ENCODE measurements around the gene WSB1.

WSB1 gene

GRCh38 chr17:27352448-27353032, 58.6 kb downstream of the WSB1 start:
- peaks cover 3% of the 10 kb centered on the region for H3K27me3 ChIP-seq (ENCODE audit: insufficient read depth, low read length)

DNA sequence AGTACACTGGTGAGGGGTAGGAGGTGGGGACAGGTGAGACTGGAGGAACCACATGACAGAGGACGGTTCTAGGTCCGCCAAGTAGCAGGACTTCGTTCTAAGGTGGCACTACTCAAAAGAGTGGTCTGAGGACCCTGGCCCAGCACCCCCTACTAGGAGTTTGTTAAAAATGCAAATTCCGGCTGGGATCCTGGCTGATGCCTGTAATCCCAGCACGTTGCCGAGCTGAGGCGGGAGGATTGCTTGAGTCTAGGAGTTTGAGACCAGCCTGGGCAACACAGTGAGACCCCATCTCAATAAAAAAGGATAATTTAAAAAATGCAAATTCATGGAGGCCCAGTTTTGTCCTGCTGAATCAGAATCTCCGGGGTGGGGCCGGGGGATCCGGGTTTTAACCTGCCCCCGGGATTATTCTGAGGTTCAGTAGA, 59.1 kb downstream of the WSB1 start:
- Histone ChIP-seq H3K4me3 (ENCODE audit: low read length) (peak overlapping the region; percentile 77), H3K4me1 (ENCODE audit: insufficient read depth, low read length) (peaks cover 9% of the 10 kb centered on the region), H2AFZ (ENCODE audit: low read depth, low read length) (peak overlapping the region; percentile 59), H3K36me3 (ENCODE audit: insufficient read depth, low read length) (peaks cover 6% of the 10 kb centered on the region), H3K9me3 (ENCODE audit: low read length) (peaks cover 3% of the 10 kb centered on the region), H3K27me3 (ENCODE audit: insufficient read depth, low read length) (peaks cover 3% of the 10 kb centered on the region)

More at GRCh38 chr17:27352448-27353032, 58.6 kb downstream of the WSB1 start:
- H3K4me3 ChIP-seq (ENCODE audit: low read length) = peak overlapping the region; percentile 77
- peaks cover 6% of the 10 kb centered on the region for H3K36me3 ChIP-seq (ENCODE audit: insufficient read depth, low read length)
- peaks cover 9% of the 10 kb centered on the region for H3K4me1 ChIP-seq (ENCODE audit: insufficient read depth, low read length)
- no peak overlapping the region for H2AFZ ChIP-seq (ENCODE audit: low read depth, low read length)
- H3K9me3 ChIP-seq (ENCODE audit: low read length) = peaks cover 3% of the 10 kb centered on the region

DNA sequence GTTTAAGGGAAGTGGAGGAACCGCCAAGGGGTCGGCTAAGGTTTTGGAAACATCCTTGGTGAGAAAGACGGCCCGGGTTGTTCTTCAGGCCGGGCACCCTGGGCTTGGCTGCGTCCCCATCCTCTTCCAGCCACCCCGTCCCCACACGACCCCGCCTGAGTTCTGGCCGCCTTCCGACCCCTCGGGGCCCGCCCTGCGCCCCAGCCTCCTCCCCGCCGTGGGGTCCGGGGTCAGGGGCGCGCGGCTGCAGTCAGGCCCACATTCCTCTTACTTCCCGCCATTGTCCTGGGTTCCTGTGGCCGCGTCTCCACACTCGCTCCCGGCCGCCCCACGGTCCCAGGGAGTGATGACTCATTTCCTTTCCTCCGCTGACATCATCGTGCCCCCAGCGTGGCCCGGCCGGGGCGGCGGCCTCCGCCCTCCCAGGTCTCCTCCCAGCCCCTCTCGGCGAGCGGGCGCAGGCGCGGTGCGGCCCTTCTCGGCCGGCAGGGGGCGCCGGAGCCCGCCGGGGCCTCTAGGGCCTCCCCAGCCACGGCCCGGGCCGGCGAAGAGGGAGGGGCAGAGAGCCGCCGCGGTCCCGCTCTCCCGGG, 59.6 kb downstream of the WSB1 start:
- H3K4me1 ChIP-seq (ENCODE audit: insufficient read depth, low read length) = peaks cover 9% of the 10 kb centered on the region
- H3K9me3 ChIP-seq (ENCODE audit: low read length) = peaks cover 3% of the 10 kb centered on the region
- H3K36me3 ChIP-seq (ENCODE audit: insufficient read depth, low read length) = peaks cover 6% of the 10 kb centered on the region
- H2AFZ ChIP-seq (ENCODE audit: low read depth, low read length) = peak overlapping the region; percentile 59
- peaks cover 3% of the 10 kb centered on the region for H3K27me3 ChIP-seq (ENCODE audit: insufficient read depth, low read length)
- H3K4me3 ChIP-seq (ENCODE audit: low read length) = peak overlapping the region; percentile 77

DNA sequence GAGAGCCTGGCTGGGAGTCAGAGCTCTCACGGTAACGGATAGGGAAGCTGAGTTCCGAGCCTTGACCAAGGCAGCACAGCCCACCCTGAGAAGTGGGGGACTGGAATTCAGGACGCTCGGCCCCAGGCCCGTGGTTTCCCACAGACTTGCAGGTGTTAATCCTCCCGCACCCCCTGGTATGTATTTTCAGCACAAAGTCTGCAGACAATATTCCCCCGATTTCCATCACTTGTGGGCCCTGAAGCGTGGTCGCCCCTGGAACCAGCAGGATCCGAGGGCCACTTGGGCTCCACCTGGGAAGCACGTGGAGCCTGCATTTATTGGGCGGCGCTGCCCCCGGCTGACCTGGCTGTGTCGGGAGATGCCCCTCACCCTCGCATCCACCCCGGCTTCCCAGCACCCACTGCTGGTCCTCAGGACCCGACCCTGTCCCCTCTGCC, 60.2 kb downstream of the WSB1 start:
- peak overlapping the region; percentile 77 for H3K4me3 ChIP-seq (ENCODE audit: low read length)
- H3K4me1 ChIP-seq (ENCODE audit: insufficient read depth, low read length) = peaks cover 9% of the 10 kb centered on the region
- peak overlapping the region; percentile 59 for H2AFZ ChIP-seq (ENCODE audit: low read depth, low read length)
- H3K36me3 ChIP-seq (ENCODE audit: insufficient read depth, low read length) = peaks cover 6% of the 10 kb centered on the region
- H3K9me3 ChIP-seq (ENCODE audit: low read length) = peaks cover 3% of the 10 kb centered on the region
- H3K27me3 ChIP-seq (ENCODE audit: insufficient read depth, low read length) = peaks cover 3% of the 10 kb centered on the region

DNA sequence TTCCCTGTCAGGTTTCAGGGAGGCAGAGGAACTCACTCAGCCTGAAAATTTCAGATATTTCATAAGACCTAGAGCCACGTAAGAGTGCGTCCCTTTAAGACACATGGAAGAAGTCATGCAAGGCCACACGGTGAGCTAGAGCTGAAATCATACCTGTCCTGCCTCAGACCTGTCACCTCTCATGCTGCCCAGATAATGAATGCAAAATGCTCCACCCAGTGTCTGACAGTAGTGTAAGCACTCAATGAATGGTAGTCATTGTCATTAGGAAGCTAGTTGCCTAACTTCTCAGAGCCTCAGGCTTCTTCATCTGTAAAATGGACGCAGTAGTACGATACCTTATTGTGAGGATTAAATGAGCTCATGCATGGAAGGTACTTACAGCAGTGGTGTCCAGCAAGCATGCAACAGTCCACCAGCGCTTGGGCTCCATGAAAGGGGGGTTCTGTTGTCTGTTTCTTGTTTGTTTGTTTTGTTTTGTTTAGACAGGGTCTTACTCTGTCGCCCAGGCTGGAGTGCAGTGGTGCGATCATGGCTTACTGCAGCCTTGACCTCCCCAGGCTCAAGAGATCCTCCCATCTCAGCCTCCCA, 60.7 kb downstream of the WSB1 start:
- peaks cover 6% of the 10 kb centered on the region for H3K36me3 ChIP-seq (ENCODE audit: insufficient read depth, low read length)
- peaks cover 3% of the 10 kb centered on the region for H3K27me3 ChIP-seq (ENCODE audit: insufficient read depth, low read length)
- peaks cover 9% of the 10 kb centered on the region for H3K4me1 ChIP-seq (ENCODE audit: insufficient read depth, low read length)
- H2AFZ ChIP-seq (ENCODE audit: low read depth, low read length) = no peak overlapping the region
- H3K4me3 ChIP-seq (ENCODE audit: low read length) = peak overlapping the region; percentile 77
- H3K9me3 ChIP-seq (ENCODE audit: low read length) = peaks cover 3% of the 10 kb centered on the region

GRCh38 chr17:27355419-27355818, 61.5 kb downstream of the WSB1 start:
- Histone ChIP-seq H3K4me3 (ENCODE audit: low read length) (no peak overlapping the region), H3K36me3 (ENCODE audit: insufficient read depth, low read length) (peaks cover 6% of the 10 kb centered on the region), H3K9me3 (ENCODE audit: low read length) (peaks cover 3% of the 10 kb centered on the region), H3K4me1 (ENCODE audit: insufficient read depth, low read length) (peaks cover 9% of the 10 kb centered on the region), H3K27me3 (ENCODE audit: insufficient read depth, low read length) (peaks cover 3% of the 10 kb centered on the region), H2AFZ (ENCODE audit: low read depth, low read length) (no peak overlapping the region)

- Histone ChIP-seq H3K9me3 (ENCODE audit: low read length) (peaks cover 3% of the 10 kb centered on the region), H3K4me1 (ENCODE audit: insufficient read depth, low read length) (peaks cover 9% of the 10 kb centered on the region), H3K36me3 (ENCODE audit: insufficient read depth, low read length) (peaks cover 4% of the 10 kb centered on the region), H3K27me3 (ENCODE audit: insufficient read depth, low read length) (peaks cover 3% of the 10 kb centered on the region), H3K4me3 (ENCODE audit: low read length) (no peak overlapping the region), H2AFZ (ENCODE audit: low read depth, low read length) (no peak overlapping the region)
Observed at GRCh38 chr17:27356091-27356705, 62.3 kb downstream of the WSB1 start.

DNA sequence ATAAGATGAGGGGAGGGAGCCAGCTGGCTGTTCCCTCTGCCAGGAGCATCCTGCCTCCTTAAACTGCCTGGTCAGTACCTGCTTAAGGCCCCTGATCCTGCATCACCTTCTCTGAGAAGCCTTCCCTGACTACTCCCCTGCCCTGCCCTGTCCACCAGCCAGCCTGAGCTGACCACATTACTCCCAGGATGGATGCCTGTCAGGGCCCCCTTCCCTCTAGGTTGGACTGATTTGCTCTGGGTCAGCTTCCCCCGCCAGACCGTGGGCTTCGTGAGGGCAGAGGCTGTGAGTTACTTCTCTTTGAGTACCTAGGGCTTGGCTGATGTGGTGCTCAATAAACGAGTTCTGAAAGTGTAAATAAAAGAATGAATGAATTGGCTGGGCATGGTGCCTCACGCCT, 63.3 kb downstream of the WSB1 start:
- Histone ChIP-seq H3K4me1 (ENCODE audit: insufficient read depth, low read length) (peaks cover 9% of the 10 kb centered on the region), H3K4me3 (ENCODE audit: low read length) (no peak overlapping the region), H3K27me3 (ENCODE audit: insufficient read depth, low read length) (peaks cover 3% of the 10 kb centered on the region), H3K36me3 (ENCODE audit: insufficient read depth, low read length) (no peaks in the 10 kb centered on the region), H3K9me3 (ENCODE audit: low read length) (no peaks in the 10 kb centered on the region), H2AFZ (ENCODE audit: low read depth, low read length) (no peak overlapping the region)

DNA sequence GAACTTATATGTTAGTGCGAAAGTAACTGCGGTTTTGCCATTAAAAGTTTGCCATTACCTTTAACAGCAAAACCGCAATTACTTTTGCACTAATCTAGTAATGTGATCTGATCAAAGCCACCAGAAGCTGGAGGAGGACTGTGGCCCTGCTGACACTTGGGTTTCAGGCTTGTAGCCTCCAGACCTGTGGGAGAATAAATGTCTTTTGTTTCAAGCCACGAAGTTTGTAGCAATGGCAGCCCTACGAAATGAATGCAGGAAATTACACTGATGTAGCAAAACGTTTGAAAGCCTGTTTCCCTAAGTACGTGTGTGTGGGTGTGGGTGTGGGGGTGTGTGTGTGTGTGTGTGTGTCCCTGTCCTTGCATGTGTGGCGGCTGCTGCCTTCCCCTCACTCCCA, 66.6 kb downstream of the WSB1 start:
- H2AFZ ChIP-seq (ENCODE audit: low read depth, low read length) = no peak overlapping the region
- H3K27me3 ChIP-seq (ENCODE audit: insufficient read depth, low read length) = peaks cover 3% of the 10 kb centered on the region
- H3K4me3 ChIP-seq (ENCODE audit: low read length) = no peak overlapping the region
- no peaks in the 10 kb centered on the region for H3K9me3 ChIP-seq (ENCODE audit: low read length)
- H3K4me1 ChIP-seq (ENCODE audit: insufficient read depth, low read length) = peaks cover 3% of the 10 kb centered on the region
- no peaks in the 10 kb centered on the region for H3K36me3 ChIP-seq (ENCODE audit: insufficient read depth, low read length)

DNA sequence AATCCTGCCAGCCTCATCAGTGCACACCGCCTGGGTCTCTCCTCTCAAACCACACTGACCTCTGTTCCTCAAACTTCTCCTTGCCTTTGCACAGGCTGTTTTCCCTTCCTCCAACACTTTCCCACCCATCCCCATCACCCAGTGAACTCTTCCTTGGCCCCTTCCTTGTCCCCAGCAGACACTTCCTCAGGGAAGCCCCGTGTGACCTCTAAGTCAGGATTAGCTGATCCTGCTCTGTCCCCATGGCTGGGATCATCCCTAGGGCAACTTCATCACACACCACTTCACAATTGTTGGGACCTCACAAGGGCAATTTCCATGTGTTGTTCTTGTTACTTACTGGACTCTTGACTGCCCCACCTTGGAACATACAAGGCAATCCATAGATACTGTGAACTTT, 67.8 kb downstream of the WSB1 start:
- no peak overlapping the region for H3K4me3 ChIP-seq (ENCODE audit: low read length)
- H3K9me3 ChIP-seq (ENCODE audit: low read length) = no peaks in the 10 kb centered on the region
- H2AFZ ChIP-seq (ENCODE audit: low read depth, low read length) = no peak overlapping the region
- peaks cover 3% of the 10 kb centered on the region for H3K27me3 ChIP-seq (ENCODE audit: insufficient read depth, low read length)
- H3K4me1 ChIP-seq (ENCODE audit: insufficient read depth, low read length) = peaks cover 3% of the 10 kb centered on the region
- no peaks in the 10 kb centered on the region for H3K36me3 ChIP-seq (ENCODE audit: insufficient read depth, low read length)

GRCh38 chr17:27362503-27362902, 68.6 kb downstream of the WSB1 start:
- Histone ChIP-seq H3K36me3 (ENCODE audit: insufficient read depth, low read length) (no peaks in the 10 kb centered on the region), H3K27me3 (ENCODE audit: insufficient read depth, low read length) (no peaks in the 10 kb centered on the region), H3K4me3 (ENCODE audit: low read length) (no peak overlapping the region), H2AFZ (ENCODE audit: low read depth, low read length) (no peak overlapping the region), H3K4me1 (ENCODE audit: insufficient read depth, low read length) (peaks cover 3% of the 10 kb centered on the region), H3K9me3 (ENCODE audit: low read length) (no peaks in the 10 kb centered on the region)

- Histone ChIP-seq H3K4me1 (ENCODE audit: insufficient read depth, low read length) (peaks cover 3% of the 10 kb centered on the region), H3K4me3 (ENCODE audit: low read length) (no peak overlapping the region), H3K36me3 (ENCODE audit: insufficient read depth, low read length) (no peaks in the 10 kb centered on the region), H3K9me3 (ENCODE audit: low read length) (no peaks in the 10 kb centered on the region), H3K27me3 (ENCODE audit: insufficient read depth, low read length) (no peaks in the 10 kb centered on the region), H2AFZ (ENCODE audit: low read depth, low read length) (no peak overlapping the region)
Observed at GRCh38 chr17:27362909-27363308, 69.0 kb downstream of the WSB1 start.

DNA sequence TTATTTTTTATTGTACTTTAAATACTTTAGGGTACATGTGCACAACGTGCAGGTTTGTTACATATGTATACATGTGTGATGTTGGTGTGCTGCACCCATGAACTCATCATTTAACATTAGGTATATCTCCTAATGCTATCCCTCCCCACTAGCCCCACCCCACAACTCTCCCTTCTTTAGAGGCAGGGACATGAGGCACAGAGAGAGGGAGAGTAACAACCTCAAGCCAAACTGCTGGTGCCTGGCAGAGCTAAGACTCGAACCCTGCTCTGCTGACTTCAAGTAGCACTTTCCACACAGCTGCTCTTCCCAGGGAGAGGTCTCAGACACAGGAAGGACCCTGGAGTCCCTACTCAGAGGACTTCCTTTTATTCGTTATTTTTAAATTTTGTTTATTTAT, 69.4 kb downstream of the WSB1 start:
- no peak overlapping the region for H3K4me3 ChIP-seq (ENCODE audit: low read length)
- H3K4me1 ChIP-seq (ENCODE audit: insufficient read depth, low read length) = peaks cover 3% of the 10 kb centered on the region
- no peaks in the 10 kb centered on the region for H3K36me3 ChIP-seq (ENCODE audit: insufficient read depth, low read length)
- no peaks in the 10 kb centered on the region for H3K27me3 ChIP-seq (ENCODE audit: insufficient read depth, low read length)
- no peaks in the 10 kb centered on the region for H3K9me3 ChIP-seq (ENCODE audit: low read length)
- H2AFZ ChIP-seq (ENCODE audit: low read depth, low read length) = no peak overlapping the region
